Measurements from ENCODE around the gene SIAH2. TPM values are rescaled to one million over a fixed set of nuclear protein-coding genes. Genes with fewer than 3 reads are reported as not detected.

Gene SIAH2
- total RNA-seq, 1 donor from 2014 or later, result 18.6 TPM

GRCh38 chr3:150764967-150765366, 2.0 kb upstream of the SIAH2 start:
- ATAC-seq, result no peak
- Histone ChIP-seq H3K4me3 (no peak overlapping the region), H3K4me1 (peaks cover 28% of the 10 kb centered on the region), H3K27ac (no peak overlapping the region), H3K27me3 (ENCODE audit: low read depth) (no peaks in the 10 kb centered on the region), H3K36me3 (no peaks in the 10 kb centered on the region), H3K9me3 (no peaks in the 10 kb centered on the region)
- TF ChIP-seq CTCF (IDR thresholded peaks at IDR 0.05), result no peak
- no peak for DNase-seq
- intact Hi-C loops (cut with DNase I), result no loop called here

- DNase-seq (no peak), ATAC-seq (no peak)
- Histone ChIP-seq H3K36me3 (no peaks in the 10 kb centered on the region), H3K9me3 (no peaks in the 10 kb centered on the region), H3K4me3 (peak overlapping the region; percentile 89), H3K27ac (no peak overlapping the region), H3K27me3 (ENCODE audit: low read depth) (no peaks in the 10 kb centered on the region), H3K4me1 (peaks cover 32% of the 10 kb centered on the region)
- intact Hi-C loops (cut with DNase I), result no loop called here
- no peak for TF ChIP-seq CTCF (IDR thresholded peaks at IDR 0.05)
These were observed 1.6 kb upstream of the SIAH2 start for GRCh38 chr3:150764566-150764965.

- peak overlapping the region; percentile 98 for H3K27ac ChIP-seq
- intact Hi-C loops (cut with DNase I), result no loop called here
- TF ChIP-seq CTCF (IDR thresholded peaks at IDR 0.05), result peak; percentile 57
- no peaks in the 10 kb centered on the region for H3K9me3 ChIP-seq
- H3K4me3 ChIP-seq, result peak overlapping the region; percentile 89
- H3K4me1 ChIP-seq, result peaks cover 37% of the 10 kb centered on the region
- no peaks in the 10 kb centered on the region for H3K27me3 ChIP-seq (ENCODE audit: low read depth)
- peak; percentile 76 to 77 for ATAC-seq
- no peaks in the 10 kb centered on the region for H3K36me3 ChIP-seq
- DNase-seq, result peak; percentile 84
These were observed 993 bp upstream of the SIAH2 start for GRCh38 chr3:150763841-150764483.

GRCh38 chr3:150762662-150763121, 277 bp downstream of the SIAH2 start:
- Histone ChIP-seq H3K4me3 (peak overlapping the region; percentile 89), H3K4me1 (peaks cover 46% of the 10 kb centered on the region), H3K9me3 (no peaks in the 10 kb centered on the region), H3K27ac (peak overlapping the region; percentile 98), H3K27me3 (ENCODE audit: low read depth) (no peaks in the 10 kb centered on the region), H3K36me3 (no peaks in the 10 kb centered on the region)
- DNase-seq (no peak), ATAC-seq (no peak)
- no peak for TF ChIP-seq CTCF (IDR thresholded peaks at IDR 0.05)
- intact Hi-C loops (cut with DNase I), result no loop called here

GRCh38 chr3:150761831-150762661, 923 bp downstream of the SIAH2 start:
- Histone ChIP-seq H3K4me1 (peaks cover 52% of the 10 kb centered on the region), H3K4me3 (peak overlapping the region; percentile 89), H3K27me3 (ENCODE audit: low read depth) (no peaks in the 10 kb centered on the region), H3K36me3 (no peaks in the 10 kb centered on the region), H3K9me3 (no peaks in the 10 kb centered on the region), H3K27ac (peak overlapping the region; percentile 98)
- intact Hi-C loops (cut with DNase I), result no loop called here
- TF ChIP-seq CTCF (IDR thresholded peaks at IDR 0.05), result no peak
- ATAC-seq (peak in 1 of 2 donors; percentile 23), DNase-seq (peak; percentile 62)

All from lower lobe of right lung (tissue), 2 donors.